T-helper 22 cell (primary cell): Measurements from ENCODE around the gene DAPK1.
"Not testable (repeated sequence)": the region's sequence is repeated elsewhere in the genome, so short reads cannot be mapped to it uniquely, and the experiment has no call there.

Experiments
- DNase-seq: peaks from one replicate; pipeline ENCODE4 v3.0.0-alpha.2; 2020; ENCODE audit warnings: low read depth

DAPK1 gene

DNA sequence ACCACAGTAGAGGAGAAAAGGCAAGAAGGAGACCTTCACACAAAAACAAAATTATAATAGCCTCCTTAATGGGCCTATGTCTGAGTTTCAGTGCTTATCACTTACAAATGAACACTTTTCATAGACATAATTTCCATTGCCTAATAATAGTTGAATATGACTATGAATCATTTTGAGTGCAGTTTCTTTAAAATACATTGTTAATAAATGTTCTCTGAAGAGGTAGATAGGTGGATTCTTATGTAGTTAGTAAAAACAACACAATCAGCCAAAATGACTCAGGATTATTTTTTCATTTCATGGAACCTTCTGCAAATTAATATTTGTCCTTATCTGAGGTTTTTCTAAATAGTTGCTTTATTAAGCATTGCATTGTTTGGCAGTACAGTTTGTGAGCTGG, 45.6 kb downstream of the DAPK1 start:
- no peak for DNase-seq

DNA sequence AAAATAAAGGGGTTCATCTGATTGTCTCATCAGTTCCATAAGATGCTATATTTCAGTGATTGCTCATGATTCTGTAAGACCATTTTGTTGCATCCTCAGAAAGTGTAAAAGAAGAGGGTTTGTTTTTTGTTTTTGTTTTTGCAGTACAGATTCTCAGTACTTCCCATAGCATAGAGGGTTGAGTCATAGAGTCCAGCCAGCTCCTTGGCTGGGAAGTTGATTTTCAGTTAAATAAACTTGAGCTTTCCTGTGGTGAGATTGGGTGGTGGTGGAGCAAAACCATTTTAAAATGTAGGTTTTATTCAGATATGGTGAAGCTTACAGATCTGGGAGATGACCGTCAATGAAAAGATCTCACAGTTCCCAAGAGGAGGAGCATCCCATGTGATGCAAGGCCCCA, 48.2 kb downstream of the DAPK1 start:
- no peak for DNase-seq

DNA sequence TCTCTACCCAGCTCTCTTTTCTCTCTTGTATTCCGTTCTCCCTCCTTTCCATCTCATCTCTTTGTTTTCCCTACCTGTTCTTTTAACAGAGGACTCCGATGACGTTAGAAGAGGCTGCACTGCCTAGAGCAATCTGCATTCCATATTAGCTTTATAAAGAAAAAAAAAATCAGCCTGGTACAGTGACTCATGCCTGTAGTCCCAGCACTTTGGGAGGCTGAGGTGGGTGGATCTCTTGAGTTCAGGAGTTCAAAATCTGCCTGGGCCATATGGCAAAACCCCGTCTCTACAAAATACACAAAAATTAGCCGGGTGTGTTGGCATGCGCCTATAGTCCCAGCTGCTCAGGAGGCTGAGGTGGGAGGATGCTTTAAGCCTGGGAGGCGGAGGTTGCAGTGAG, 49.0 kb downstream of the DAPK1 start:
- no peak for DNase-seq

DNA sequence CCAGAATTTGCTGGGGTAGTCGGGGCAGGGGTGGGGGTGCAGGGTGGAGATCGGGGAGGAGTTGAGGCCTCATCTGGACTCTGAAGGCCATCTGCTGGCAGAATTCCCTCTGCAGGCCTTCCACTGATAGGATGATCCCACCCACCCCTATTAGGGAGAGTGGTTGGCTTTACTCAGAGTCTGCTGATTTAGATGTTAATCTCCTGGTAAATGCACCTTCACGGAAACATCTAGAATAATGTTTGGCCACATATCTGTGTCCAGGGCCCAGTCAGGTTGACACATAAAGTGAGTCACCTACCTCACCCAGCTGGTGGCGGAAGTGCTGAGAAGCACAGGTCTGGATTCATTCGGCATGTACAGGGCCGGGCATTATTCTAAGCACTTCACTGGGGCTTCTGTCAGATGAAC, 50.0 kb downstream of the DAPK1 start:
- DNase-seq: no peak

DNA sequence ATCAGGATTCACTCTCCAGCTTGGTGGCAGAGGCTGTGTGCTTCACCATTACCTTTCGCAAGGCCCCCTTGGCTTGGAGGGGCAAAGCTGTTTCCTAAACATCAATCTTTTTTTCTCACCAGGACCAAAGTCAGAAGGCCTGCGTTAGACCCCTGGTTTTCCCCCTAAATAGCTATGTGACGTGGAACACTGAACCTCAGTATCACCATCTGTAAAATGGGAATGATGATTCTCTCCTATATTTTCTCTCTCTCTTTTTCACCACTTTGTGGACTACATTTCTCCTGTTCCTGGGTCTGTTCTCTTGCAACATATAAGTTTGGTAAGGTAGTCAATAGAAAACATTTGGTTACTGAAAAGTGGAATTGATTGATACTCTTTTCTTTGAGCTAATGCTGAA, 50.5 kb downstream of the DAPK1 start:
- DNase-seq: no peak

DNA sequence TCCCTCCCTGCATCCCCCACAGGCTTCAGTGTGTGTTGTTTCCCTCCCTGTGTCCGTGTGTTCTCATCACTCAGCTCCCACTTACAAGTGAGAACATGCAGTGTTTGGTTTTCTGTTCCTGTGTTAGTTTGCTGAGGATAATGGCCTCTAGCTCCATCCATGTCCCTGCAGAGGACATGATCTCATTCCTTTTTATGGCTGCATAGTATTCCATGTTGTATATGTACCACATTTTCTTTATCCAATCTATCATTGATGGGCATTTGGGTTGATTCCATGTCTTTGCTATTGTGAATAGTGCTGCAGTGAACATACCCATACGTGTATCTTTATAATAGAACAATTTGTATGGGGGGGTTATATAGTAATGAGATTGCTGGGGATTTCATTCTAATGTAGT, 51.4 kb downstream of the DAPK1 start:
- not testable (repeated sequence) for DNase-seq

DNA sequence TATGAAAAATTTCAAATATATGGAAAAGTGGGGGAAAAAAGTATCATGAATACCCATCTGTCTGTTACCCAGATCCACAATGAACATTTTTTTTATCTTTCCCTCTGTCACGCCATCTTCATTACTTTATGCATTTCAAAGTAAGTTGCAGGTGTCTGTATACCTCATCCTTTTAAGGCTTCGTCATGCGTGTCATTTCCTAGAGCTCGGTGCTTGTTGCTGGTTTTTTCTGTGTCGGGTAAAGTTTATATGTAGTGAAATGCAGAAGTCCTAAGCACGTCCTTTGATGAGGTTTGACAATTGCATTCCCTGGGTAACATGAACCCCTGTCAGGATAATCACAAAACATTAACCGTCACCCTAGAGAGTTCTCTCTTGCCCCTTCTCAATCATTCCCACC, 52.1 kb downstream of the DAPK1 start:
- DNase-seq: no peak

DNA sequence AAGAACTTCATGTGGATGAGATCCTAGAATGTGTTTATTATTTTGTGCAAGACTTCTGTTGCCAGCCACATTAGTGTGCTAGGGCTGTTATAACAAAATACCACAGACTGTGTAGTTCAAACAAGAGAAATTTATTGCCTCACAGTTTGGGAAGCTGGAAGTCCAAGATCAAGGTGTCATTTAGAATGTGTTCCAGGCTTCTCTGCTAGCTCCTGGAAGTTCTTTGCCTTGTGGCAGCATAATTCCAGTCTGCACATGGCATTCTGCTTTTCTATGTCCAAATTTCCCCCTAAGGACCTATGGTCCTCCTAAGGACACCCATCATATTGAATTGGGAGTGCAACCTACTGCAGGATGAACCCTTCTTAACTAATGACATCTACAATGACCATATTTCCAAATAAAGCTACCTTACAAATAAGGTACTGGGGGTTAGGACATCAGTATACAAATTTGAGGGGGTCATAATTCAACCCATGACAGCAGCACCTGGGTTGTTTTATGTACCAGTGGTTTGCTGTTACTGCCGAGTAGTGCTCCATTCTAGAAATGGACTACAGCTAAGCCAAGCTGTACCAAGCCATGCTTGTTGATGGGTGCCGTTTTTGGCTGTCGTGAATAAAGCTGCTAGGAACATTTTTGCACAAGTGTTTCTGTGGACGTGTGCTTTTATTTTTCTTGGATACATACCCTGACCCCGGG, 52.7 kb downstream of the DAPK1 start:
- no peak for DNase-seq

DNA sequence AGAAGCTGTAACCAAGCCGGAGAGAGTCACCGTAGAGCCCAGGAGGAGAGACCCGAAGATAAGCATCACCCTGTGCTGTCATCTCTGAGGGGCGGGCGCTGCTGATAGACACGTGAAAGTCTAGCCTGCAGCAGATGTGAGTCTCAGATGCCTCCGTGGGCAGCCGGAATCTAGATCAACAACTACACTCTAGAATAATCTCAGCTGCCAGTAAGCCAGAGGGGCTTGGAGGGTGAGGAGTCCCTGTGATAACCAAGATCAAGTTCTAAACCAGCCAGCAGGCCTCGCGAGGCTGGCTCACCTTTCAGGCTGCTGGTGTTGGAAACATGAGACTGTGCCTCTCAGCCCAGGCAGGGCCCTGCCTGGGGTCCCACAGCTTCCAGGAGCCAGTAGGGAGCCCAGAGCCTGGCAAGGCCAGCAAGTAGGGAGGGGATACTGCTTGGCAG, 54.1 kb downstream of the DAPK1 start:
- DNase-seq: no peak

DNA sequence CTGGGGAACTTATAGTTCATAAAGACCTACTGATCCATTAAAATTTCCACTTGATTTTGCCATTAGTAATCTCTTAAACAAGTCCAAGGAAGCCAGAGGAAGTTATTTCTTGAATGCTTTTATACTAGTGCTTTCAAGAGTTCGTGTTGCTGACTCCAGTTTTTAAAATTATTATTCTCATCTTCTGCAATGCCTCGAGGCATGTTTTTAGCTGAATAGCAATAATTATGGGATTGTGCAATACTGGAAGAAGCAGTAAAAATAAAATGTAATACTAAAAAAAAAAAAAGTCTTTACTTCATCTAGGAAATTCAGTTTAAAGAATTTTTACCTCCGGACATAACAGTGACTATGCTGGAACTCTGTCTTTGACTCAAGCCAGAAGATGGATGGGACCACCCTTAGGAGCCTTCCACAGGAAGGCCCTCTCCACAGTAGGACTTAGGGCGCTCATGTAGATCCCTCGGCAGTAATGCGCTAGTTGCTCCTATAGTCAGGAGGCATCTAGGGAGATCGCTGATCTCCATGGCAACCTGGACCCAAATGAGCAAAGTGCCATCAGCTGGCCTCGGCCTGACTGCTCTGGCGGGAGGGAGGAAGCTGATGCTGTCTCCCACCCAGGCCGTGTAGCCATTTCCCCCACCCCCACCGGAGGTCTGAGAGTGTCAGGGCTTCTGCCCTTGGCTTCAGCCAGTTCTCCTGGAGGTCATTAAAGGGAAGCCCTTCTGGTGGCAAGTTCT, 56.7 kb downstream of the DAPK1 start:
- no peak for DNase-seq

DNA sequence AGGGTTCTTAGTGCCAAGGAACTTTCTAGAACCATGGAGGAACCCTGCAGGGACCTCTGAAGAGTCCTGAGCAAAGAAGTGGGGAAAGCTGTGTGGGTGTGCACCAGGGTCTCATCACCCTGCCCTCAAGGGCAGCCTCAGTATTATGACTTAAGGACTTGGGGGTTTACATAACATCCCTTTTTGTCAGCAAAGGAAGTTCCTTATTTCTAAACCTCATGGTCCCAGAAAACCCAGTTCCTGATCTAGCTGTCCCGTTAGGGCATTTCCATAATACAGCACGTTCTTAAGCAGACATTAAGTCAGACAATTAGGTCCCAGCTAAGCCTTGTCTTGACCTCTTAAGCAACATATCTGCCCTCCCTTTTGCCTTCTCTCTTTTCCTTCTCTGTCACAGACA, 57.3 kb downstream of the DAPK1 start:
- DNase-seq: no peak

DNA sequence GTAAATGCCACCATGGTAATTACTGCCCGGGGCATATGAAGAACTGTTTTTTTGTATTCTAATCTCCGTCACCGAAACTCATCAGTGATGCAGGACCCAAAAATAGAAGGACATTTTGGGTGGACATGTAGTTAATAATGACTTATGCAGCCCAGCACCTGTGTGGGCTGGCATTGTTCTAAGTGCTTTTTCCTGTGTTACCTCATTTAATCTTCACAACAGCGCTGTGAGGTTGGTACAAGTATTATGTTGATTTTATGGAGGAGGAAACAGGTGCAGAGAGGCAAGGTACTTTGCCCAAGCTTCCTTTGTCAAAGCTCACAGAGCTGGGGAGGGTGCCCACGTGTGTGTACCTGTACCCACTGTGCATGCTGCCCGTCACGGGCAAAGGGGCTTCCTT, 58.4 kb downstream of the DAPK1 start:
- no peak for DNase-seq

DNA sequence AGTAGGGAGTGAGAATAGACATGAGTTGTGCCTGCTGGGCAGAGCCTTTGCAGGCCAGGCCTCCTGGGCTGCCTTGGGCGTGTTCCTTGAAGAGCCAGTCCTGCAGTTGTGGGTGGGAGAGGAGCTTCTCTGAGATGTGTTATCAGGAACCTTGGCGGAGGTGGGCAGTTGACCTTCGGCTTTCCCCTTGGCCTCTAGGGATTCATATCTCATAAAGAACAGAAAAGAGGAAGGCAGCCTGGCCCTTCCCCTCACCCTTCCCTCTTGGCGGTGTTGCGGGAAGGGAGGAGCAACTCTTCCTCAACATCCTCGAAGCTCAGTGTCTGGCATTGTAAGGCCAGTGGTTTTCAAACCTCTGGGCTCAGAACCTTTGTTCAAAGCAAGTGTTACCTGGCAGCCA, 59.2 kb downstream of the DAPK1 start:
- no peak for DNase-seq

DNA sequence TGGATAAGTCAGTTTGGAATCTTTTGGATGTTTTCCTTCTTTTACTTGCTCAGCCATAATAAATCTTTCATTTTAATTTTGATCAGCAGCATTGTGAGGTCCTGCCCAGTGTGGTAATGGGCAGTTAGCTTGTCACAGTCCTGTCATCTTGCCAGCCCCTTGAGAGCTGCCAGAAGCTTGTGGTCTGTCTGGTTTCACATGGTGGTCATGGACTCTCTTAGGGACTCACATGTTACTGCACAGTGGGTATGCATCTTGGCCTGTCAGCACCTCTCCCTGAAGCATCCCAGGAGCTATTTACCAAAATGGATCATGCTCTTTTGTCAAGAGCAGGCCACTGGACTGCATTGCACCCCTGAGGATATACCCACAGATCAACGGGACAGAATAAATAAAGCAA, 60.3 kb downstream of the DAPK1 start:
- DNase-seq: no peak

DNA sequence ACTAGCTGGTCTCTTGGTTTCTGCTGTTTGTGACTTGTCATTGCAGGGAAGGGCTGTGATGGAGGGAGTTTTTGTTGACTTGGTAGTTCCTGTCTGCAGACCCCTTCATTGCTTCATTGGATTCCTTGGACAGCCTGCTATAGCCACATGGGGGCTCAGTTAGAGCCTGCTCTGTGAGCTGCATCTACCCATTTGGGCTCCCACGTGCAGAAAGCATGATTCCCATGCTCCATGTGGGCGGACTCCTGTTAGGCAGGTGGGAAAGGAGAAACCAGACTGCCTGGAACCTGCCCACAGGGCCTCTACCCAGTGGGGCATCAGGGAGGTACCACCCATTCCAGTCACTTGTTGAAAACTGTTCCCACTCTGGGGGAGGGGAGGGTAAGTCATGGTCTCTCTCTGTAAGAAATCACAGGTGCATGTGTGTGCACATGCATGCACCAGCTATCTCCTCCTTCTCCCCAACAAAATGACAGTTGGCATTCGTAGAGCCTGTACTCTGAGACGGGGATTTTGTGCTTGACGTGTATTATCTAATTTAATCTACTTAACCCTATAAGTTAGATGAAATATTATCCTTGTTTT, 61.0 kb downstream of the DAPK1 start:
- DNase-seq: no peak

DNA sequence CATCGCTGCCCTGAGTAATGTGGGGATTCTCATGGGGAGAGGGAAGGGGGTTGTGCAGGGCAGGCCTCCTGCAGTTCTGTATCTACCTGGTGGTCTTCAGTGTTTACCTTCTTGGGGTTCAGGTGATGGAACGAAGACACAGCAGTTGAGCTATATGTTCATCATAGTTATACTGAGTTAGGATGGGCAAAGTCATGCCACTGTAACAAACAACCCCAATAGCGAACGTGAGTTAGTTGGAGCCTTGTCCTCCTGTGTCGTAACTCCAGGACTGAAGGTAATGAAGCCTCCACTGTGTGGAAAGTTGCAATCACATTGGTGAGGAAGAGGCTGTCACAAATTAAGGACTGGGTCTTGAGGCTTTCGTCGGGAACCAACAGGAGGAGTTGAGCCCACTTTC, 64.4 kb downstream of the DAPK1 start:
- DNase-seq: no peak

DNA sequence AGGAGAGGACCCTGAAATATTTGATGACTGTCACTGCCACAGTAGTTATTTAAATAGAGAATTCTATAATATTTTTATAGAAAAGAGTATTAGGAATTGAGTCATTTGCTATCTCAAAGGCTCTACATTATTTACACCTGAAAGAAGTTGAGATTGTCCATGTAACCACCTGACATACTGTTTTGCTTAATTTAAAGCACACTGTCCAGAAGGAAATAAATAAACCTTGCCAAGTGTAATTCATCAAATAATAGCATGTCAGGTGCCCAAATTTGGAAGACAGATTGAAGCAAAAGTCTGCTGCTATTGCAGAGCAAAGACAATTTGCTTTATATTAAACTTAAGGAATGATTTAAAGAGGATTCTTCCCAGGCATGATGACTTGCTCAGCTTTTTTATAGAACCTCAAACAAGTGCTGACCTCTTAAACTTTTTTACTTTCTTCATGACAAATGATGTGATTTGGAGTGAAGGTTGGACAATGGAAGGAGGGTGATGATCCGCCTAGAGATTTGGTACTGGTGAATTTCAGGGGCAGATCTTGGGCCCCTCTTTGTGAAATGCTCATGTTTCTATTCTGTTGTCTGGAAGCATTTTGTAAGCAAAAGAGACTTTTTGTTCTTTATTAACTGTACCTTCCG, 65.0 kb downstream of the DAPK1 start:
- DNase-seq: no peak

DNA sequence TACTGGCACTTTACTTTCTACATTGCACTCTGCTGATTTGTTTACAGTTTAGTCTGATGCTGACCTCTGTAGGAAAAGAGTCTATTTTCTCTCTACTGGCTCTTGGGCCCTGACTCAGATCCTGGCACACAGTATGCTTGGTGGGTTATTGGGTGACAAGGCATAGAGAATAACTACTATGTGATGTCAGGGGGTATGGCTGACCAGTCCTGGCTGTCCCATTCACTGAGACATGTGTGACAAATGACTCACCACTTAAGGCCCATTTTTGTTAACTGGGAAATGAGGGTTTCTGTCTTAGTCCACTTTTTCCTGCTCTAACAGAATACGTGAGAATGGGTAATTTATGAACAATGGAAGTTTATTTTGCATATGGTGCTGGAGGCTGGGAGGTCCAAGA, 66.4 kb downstream of the DAPK1 start:
- DNase-seq: no peak

DNA sequence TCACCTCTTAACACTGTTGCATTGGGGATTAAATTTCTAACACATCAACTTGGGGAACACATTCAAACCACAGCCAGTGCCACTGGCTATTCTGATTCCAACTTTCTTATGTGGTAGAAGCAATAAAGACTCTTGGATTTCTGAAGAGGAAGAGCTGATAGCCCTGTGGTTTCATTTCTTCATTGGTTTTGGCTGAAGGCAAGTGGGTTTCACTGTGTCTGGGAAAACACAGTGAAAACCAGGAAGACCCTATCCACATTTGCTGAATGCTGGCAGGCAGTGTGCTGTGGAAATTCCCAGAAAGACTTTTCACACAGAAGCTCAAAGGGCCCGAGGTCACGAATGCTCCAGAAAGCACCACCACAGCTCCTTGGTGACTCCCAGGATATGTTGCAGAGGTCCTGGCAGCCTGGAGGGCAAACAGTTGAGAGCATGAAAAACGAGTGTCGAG, 67.1 kb downstream of the DAPK1 start:
- DNase-seq: no peak

DNA sequence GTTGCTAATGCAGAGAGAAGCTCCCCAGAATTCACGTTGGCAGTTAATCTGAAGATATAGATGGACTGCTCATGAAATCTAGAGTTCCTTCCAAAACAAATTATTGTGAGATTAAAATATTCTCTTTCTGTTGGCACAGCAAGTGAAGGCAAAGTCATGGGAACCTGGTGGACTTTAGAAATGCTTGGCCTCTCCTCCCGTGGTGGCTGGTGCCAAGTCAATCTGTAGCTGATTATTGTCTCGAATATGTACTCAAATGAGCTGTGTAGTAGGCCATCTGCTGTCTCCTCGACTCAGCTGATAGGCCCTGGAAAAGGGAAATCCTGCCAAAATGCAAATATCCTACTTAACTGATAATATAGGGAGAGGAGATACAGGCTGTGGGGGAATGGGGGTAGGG, 69.3 kb downstream of the DAPK1 start:
- DNase-seq: no peak

DNA sequence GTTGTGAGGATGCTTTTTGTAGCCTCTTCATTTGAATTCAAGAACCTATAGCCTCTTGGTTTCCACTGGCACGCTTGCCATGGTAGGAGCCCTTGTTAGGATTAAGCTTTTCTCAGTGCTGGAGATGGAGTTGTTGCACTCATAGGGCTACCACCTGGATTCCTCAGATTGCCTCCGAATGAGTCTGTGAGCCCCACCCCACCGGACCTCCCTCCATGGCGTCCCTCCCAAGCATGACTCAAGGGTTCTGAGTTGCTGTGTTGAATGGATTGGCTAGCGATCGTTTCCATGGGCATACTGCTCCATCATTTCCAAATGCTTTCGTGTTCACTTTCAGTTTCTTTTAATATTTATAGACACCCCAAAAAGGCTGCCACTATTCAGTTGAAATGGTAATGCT, 69.9 kb downstream of the DAPK1 start:
- no peak for DNase-seq

DNA sequence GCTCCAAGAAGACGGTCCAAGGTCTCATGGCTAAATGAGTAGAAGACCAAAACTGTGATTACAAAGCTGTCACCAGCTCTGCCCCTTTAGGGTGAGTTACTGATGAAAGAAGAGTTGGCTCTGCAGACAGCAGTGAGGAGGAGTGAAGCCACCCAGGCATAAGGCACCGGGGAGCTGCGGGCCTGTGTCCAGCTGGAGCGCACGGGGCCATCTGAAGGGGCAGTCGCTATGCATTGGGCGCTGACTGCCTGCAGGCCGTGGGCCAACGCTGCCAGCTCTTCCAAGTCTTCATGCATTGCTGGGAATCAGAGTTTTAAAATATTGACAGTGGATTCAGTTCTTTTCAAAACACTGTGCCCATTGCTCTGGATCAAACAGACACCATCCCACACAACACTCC, 70.3 kb downstream of the DAPK1 start:
- no peak for DNase-seq

DNA sequence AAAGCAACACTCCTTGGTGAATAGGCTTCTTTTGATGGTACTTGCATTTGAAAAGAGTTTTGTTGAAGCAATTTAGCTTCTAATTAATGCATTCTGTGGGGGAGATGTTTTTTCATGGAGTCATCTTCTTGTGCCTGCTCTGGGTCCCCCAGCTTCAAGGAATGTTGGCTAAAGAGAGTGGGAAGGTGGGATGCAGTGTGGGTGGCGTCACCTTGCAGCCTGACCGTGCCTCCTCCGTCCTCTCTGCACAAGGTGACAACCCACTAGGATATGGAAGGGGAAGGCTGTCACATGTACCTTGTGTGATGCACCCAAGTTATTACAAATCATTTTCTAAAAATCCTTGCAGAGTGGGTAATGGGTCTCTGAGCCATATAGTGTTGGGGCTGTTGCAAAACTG, 70.7 kb downstream of the DAPK1 start:
- DNase-seq: no peak
